Stimulated activated CD8-positive, alpha-beta memory T cell treated with anti-CD3 and anti-CD28 coated beads, Interleukin-7, amount 100 ng/mL, for 1 hour (primary cell): ENCODE results near the gene NHEJ1.
"Not testable (repeated sequence)": the region's sequence is repeated elsewhere in the genome, so short reads cannot be mapped to it uniquely, and the experiment has no call there.

Experiments used
- DNase-seq, 2 donors: peaks; one replicate each; pipeline ENCODE4 v3.0.0-alpha.2; 2020; ENCODE audit warnings: low read depth in 2 of 2

The NHEJ1 gene, protein sequence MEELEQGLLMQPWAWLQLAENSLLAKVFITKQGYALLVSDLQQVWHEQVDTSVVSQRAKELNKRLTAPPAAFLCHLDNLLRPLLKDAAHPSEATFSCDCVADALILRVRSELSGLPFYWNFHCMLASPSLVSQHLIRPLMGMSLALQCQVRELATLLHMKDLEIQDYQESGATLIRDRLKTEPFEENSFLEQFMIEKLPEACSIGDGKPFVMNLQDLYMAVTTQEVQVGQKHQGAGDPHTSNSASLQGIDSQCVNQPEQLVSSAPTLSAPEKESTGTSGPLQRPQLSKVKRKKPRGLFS

DNA sequence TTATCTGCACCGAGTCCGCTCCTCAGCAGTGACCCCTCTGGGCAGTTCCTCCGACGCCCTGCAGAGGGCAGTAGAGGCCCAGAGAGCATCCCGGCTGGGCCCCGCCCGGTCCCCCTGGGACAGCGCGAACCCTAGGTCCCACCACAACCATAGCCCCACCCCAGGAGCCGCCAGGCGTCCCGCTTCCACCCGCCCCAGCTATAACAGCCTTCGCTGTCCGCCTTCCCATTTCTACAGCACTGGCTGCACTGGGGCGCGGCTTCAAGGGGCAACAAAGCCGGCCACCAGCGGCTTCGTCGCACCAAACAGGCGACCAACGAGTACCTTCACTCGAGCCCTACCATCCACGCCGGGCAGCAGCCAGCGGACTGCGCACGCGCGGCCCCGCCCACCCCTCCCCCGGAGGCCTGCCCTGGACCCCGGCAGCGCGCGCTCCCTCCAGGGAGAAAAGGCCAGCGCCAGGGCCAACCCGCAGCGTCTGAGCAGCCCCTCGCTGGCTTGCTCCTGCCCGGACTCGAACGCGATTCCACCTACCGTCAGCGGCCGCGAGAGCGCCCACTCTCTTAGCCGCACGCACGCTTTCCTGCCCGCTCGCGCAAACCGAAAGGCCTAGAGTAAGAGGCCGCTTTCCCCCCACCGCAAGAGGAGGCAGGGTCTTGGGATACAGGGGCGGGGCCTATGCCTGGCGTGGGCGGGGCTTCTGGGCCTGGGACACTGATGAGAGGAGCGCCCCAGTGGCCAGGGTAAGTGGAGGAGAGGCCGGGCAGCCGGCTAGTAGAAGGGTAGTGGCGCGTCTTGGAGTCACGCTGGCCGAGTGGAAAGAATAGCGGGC lies at the start of gene NHEJ1:
Gene NHEJ1 (minus strand): TSS at position 630 of the 832 bp plus-strand sequence. CDS start 2,453 bp downstream, outside the sequence.
- peak; percentile 84 to 89 for DNase-seq

DNA sequence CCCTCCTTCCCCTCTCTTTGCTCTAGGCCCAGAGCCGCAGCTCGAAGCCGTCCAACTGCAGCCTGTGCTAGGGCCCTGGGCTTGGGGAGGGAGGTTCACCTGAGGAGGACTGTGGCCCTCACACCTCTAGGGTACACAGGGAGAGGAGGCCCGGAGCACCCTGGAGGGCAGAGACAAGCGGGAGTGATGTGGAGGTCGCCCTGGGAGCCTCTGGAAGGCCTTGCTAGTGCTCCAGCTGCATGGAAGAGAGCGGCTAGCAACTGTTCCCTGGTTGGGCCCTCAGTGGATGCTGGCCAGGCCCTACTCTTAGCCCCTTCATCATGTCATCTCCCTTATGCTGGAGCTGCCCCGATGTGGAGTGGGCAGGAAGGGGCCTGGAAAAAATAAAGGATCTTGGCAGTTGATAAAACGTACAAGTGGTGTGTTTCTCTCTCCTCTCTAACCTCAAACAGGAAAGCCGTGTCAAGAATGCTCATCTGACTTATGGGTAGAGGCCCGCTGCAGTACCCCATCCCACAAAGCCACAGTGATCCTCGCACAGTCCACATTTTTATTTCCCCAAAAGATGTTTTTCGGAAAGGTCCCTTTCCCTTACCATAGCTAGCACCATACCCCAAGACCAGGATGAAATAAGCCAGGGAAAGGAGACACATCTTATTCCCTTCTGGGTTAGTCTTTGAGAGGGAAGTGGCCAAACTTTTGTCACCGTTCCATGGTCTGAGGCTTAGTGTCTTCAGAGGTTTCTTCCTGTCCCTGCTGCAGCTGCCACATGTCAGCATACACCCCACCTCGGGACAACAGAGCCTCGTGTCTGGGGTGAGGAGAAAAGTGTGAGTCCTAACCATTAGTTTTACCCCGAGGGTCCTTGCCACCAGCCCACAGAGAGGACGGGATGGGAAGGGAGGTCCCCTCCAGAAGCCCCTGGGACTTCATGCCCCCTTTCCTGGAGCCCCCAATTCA lies 48.9 kb upstream of the NHEJ1 start:
- DNase-seq: no peak

DNA sequence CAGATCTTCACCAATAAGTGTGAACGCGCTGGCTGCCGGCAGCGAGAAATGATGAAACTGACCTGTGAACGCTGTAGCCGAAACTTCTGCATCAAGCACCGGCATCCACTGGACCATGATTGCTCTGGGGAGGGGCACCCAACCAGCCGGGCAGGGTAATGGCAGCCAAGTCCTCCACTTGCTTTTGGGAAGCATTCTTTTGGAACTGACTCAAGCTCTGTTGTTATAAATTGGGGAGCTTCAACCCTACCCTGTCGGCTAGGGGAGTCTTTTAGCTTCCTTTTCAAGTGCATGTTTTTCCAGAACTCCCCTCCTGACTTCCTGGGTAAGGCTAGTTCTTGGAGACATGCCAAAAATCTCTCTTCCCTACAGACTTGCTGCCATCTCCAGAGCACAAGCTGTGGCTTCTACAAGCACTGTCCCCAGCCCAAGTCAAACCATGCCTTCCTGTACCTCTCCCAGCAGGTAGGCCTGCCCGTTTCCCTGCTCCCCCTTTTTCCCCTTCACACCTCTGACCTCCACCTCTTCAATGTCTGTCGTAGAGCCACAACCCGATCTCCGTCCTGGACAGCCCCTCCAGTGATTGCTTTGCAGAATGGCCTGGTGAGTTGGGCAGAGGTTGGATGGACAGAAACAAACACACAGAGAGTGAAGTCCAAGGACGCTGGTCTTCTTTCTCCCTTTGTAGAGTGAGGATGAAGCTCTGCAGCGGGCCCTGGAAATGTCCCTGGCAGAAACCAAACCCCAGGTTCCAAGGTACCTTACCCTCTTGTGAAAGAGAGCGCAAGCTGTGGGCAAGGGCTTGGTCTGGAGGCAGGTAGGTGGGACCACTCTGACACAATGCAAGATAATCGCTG lies 47.5 kb upstream of the NHEJ1 start:
- DNase-seq: no peak

DNA sequence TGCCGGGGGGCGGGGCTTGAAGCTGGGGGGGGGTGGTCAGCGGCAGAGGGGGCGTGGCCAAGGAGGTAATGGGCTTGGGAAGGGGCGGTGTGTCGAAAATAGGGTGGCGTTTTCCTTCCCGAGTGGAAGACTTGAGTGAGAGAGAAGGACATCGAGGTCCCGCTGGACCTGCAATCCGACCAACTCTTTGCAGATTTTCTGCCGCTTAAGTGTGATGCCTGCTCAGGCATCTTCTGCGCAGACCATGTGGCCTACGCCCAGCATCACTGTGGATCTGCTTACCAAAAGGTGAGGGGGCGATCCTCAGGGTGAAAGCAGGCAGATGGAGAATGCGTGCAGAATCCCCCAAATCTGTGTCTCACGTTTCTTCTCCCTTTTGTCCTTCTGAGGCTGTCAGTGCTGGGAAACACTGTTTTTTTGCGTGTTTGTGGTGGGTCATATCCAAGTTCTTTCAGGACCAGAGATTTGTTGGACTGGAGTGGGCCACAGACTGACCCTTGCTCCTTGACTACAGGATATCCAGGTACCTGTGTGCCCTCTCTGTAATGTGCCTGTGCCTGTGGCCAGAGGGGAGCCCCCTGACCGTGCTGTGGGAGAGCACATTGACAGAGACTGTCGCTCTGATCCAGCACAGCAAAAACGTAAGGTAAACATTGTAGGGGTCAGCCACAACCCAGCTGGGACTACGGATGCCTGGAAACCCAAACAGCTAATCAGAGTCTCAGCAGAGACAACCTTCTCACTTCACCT lies 46.7 kb upstream of the NHEJ1 start:
- DNase-seq: no peak

DNA sequence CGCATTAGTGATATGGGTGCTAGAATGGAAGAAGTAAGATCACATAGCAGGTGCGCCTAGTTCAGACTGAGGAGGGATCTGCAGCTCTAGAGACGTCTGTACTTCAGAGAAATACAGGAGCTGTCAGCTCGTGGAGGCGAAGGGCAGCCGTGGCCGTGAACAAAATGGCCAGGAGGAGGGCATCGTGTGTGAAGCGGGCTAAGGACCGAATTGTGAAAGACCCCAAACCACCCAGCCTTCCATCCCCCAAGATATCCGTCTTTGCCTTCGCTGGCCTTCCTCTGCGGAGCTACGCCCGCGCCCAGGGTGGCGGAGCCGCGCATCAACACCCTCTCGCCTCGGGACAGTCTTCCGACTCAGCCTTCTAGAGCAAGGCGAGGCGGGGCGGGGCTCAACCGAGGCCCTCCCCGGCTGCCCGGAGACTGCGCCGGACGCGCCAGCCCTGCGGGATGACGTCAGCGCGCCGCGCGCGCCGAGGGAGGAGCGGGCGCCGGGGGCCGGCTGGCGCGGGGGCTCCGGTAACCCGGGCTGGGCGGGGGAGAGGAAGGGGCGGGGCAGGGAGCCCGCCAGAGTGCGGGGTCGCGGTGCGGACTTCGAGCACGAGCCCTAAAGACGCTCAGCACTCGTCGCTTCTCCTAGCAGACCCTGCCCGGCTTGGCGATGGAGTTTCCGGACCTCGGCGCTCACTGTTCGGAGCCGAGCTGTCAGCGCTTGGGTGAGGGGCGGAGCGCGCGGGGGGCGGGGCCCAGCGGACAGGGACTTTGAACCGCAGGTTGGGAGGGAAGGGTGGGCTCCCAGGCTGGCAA lies 45.9 kb upstream of the NHEJ1 start, which contains the start of gene ZFAND2B:
Gene ZFAND2B (plus strand): TSS at position 455 of the 806 bp plus-strand sequence. CDS start 206 bp downstream, at position 661.
- DNase-seq: peak; percentile 91 to 92

DNA sequence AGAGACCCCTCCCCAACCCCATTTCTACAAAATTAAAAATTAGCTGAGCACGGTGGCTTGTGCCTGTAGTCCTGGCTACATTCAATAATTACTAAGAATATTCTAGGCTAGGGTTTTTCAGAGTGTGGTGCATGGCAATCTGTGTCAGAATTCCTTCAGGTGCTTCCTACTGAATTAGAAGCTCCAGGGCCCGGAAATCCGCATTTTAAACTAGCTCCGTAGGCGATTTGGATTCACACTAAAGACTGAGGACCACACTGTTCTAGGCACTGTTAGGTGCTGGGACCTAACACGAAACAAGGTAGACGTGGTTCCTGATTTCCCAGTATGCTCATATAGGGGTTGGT lies 45.3 kb upstream of the NHEJ1 start:
- DNase-seq: no peak

DNA sequence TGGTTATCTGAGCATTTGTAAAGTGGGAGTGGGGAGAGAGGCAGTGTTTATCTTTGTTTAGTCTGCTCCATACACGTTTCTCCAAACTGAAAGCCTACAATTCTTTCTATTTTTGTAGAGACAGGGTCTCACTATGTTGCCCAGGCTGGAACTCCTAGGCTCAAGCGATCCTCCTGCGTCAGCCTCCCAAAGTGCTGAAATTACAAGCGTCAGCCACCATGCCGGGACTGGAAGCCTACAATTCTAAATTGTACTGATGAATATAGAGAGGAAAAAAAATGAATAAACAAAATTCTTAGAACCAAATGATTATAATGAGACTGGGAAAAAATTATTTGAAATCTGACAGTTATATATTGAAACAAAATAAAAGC lies 44.5 kb upstream of the NHEJ1 start:
- no peak for DNase-seq

DNA sequence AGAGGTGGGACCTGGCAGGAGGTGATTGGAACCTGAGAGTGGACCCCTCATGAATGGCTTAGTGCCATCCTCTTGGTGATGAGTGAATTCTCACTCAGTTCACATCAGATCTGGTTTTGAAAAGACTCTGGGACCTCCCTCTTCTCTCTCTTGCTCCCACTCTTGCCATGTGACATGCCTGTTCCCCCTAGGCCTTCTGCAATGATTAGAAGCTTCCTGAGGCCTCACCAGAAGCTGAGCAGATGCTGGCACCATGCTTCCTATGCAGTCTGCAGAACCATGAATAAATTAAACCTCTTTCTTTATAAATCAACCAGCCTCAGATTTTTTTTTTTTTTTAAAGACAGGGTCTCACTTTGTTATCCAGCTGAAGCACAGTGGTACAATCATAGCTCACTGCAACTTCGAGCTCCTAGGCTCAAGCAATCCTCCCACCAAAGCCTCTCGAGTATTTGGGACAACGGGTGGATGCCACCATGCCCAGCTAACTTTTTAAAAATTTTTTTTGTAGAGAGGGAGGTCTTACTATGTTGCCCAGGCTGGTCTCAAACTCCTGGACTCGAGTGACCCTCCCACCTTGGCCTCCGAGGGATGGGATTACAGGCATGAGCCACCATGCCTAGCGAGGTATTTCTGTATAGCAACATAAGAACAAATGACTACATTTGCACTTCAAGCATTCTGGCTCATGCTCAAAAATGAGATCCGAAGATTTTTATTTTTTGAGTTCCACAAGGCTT lies 44.0 kb upstream of the NHEJ1 start:
- no peak for DNase-seq

DNA sequence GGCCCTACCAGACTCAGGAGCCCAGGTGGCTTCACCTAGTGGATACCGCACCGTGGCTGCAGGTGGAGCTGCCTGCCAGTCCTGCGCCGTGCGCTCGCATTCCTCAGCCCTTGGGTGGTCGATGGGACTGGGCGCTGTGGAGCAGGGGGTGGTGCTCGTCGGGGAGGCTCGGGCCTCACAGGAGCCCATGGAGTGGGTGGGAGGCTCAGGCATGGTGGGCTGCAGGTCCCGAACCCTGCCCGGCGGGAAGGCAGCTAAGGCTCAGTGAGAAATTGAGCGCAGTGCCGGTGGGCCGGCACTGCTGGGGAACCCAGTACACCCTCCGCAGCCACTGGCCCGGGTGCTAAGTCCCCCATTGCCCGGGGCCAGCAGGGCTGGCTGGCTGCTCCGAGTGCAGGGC lies 40.7 kb upstream of the NHEJ1 start:
- not testable (repeated sequence) for DNase-seq

DNA sequence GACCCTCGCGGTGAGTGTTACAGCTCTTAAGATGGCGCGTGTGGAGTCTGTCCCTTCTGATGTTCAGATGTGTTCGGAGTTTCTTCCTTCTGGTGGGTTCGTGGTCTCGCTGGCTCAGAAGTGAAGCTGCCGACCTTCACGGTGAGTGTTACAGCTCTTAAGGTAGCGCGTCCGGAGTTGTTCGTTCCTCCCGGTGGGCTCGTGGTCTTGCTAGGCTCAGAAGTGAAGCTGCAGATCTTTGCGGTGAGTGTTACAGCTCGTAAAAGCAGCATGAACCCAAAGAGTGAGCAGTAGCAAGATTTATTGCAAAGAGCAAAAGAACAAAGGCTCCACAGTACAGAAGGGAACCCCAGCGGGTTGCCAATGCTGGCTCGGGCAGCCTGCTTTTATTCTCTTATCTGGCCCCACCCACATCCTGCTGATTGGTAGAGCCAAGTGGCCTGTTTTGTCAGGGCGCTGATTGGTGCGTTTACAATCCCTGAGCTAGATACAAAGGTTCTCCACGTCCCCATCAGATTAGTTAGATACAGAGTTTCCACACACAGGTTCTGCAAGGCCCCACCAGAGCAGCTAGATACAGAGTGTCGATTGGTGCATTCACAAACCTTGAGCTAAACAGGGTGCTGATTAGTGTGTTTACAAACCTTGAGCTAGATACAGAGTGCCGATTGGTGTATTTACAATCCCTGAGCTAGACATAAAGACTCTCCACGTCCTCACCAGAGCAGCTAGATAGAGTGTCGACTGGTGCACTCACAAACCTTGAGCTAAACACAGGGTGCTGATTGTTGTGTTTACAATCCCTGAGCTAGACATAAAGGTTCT lies 40.1 kb upstream of the NHEJ1 start:
- DNase-seq: not testable (repeated sequence)

DNA sequence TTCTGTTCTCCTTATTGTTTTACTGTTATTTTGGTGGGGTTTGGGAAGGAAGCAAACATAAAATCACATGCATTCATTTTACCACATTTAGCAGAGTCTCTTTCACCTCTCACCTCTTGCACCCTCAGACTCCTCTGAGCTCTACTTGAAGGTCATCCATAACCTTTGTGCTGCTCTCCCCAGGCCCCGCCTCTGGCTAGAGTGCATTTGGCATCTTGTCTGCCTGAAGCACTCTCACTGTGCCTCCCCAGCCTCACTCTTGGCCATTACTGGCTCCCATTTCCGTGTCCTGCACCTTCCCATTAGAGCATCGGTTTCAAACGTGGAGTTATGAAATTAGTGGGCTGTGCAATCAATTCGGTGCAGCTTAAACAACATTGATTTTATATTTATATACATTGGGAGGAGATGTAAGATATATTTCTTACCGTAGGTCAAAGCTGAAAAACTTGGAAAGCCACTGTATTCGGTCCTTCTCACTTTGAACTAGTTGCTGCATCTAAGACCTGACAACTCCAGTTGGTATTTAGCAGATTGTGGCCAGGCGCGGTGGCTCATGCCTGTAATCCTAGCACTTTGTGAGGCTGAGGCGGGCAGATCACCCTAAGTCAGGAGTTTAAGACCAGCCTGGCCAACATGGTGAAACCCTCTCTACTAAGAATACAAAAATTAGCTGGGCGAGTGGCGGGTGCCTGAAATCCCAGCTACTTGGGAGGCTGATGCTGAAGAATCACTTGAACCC lies 39.0 kb upstream of the NHEJ1 start:
- DNase-seq: no peak

DNA sequence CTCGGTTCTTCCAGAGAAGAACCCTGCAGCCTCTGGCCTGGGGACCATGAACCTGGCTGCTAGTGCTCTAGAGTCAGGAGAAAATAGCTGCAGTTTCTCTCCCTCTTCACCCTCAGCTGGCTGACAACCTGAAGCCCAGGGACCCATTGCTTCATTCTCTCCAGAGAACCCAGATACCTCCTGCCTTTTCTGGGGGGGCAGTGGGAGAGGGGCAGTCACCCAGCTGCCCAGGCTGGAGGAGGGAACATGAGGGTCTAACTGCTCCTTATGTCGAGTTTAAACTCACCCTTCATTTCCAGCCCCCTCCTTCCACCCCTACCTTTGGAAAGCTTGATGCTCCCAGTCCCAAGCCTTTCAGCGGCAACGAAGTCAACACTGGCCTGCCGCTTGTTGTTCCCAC lies 38.4 kb upstream of the NHEJ1 start:
- DNase-seq: no peak

DNA sequence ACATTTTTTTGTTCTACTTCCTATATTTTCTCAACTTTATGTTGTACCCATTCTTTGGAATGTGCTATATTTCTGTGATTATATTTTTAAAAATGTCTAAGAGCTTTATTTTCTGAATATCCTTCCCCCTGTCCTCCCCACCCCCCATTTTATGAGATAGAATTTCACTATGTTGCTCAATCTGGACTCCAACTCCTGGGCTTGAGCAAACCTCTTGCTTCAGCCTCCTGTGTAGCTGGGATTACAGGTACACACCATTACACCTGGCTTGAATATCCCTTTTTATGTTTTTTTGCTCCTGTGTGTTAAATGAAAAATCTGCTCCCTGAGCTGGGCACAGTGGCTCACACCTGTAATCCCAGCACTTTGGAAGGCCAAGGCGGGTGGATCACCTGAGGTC lies 36.8 kb upstream of the NHEJ1 start:
- no peak for DNase-seq

DNA sequence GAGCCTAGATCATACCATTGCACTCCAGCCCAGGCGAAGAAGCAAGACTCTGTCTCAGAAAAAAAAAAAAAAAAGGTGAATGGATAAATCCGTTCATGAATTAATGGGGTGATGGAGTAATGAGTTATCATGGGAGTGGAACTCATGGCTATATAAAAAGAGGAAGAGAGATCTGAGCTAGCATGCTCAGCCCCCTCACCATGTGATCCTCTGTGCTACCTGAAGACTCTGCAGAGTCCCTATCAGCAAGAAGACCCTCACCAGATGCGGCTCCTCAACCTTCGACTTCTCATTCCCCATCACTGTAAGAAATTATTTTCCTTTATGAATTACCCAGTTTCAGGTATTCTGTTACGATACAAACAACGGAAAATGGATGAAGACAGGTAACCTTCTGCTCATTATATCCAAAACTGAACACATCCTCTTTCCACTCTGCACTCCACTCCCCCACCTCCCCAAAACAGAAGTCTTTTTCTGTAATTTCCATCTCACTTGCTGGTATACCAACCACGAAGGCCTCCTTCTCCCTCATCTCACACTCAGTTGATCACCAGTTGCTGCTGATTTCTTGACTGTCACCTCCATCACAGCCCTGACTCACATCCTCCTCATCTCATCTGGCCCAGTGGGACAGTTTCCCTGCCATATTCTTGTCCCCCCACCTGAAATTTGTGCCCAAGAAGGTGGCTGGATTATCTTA lies 26.3 kb upstream of the NHEJ1 start:
- DNase-seq: no peak

DNA sequence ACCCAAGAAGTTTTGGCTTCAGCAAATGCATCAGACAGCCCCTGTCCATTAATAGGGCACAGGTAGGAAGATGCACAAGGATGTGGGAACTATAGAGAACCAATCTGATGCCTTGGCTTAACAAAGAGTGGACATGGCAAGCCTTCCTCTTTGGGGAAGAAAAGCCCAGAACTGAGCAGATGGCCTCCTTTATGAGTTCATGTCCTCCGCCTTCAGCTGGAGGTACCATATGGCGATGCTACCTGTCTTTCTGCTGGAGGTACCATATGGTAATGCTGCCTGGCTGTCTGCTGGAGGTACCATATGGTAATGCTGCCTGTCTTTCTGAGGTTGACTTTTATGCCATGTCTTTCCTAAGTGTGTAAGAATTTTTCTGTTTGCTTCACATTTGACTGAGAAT lies 23.5 kb upstream of the NHEJ1 start:
- no peak for DNase-seq

DNA sequence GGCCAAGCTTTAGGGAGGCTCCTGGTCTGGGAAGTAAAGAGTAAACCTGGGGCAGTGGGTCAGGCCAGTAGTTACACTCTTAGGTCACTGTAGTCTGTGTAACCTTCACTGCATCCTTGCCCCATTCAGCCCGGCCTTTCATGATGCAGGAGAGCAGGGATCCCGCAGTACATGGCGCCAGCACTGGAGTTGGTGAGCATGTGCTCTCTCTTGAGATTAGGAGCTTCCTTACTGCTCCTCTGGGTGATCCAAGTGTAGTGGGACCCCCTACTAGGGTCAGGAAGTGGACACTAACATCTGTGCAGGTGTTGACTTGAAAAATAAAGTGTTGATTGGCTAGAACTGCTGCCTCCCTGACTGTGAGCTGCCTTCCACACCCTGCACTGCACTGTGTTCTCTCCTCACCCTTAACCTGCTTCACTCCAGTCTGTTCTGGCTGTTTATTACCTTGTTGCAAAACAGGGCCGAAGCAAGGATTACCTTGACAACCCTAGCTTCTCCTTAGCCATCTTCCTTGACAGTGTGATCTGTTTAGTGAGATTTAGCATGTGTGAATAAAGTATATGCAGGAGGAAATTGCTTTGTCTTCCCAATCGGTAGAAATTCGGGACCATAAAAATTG lies 22.6 kb upstream of the NHEJ1 start:
- DNase-seq: no peak
